Measurements from ENCODE around the gene PCDHA10. TPM values are rescaled to one million over a fixed set of nuclear protein-coding genes. Genes with fewer than 3 reads are reported as not detected.
A peak's percentile ranks its signal among the peaks of the same experiment; 100 is the strongest.
"Not testable (repeated sequence)": the region's sequence is repeated elsewhere in the genome, so short reads cannot be mapped to it uniquely, and the experiment has no call there.

PCDHA10 gene, protein sequence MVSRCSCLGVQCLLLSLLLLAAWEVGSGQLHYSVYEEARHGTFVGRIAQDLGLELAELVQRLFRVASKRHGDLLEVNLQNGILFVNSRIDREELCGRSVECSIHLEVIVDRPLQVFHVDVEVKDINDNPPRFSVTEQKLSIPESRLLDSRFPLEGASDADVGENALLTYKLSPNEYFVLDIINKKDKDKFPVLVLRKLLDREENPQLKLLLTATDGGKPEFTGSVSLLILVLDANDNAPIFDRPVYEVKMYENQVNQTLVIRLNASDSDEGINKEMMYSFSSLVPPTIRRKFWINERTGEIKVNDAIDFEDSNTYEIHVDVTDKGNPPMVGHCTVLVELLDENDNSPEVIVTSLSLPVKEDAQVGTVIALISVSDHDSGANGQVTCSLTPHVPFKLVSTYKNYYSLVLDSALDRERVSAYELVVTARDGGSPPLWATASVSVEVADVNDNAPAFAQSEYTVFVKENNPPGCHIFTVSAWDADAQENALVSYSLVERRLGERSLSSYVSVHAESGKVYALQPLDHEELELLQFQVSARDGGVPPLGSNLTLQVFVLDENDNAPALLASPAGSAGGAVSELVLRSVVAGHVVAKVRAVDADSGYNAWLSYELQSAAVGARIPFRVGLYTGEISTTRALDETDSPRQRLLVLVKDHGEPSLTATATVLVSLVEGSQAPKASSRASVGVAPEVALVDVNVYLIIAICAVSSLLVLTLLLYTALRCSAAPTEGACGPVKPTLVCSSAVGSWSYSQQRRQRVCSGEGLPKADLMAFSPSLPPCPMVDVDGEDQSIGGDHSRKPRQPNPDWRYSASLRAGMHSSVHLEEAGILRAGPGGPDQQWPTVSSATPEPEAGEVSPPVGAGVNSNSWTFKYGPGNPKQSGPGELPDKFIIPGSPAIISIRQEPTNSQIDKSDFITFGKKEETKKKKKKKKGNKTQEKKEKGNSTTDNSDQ
- total RNA-seq (2014; rRNA removed; shearing (Covaris generic)) = 0.02 and 0.10 TPM in 2 replicates

DNA sequence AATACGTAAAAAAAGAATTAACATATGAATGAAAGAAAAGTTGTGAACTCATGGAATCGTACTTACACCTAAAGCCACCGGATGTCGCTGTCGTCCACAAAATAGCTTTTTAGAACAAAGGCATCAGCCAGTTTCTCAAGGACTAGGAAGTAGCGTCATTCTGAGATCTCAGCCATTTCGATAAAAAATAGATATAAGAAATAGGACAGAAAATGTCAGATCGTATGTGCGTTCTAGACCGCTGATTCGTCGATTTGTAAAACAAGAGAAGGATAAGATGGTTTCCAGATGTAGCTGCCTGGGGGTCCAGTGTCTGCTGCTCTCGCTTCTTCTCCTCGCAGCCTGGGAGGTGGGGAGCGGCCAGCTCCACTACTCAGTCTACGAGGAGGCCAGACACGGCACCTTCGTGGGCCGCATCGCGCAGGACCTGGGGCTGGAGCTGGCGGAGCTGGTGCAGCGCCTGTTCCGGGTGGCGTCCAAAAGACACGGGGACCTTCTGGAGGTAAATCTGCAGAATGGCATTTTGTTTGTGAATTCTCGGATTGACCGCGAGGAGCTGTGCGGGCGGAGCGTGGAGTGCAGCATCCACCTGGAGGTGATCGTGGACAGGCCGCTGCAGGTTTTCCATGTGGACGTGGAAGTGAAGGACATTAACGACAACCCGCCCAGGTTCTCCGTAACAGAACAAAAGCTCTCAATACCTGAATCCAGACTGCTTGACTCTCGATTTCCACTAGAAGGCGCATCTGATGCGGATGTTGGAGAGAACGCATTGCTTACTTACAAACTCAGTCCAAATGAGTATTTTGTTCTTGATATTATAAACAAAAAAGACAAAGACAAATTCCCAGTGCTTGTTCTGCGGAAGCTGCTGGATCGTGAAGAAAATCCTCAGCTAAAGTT lies at the start of gene PCDHA10:
Gene PCDHA10 (plus strand): TSS at position 126 of the 903 bp plus-strand sequence. CDS start 152 bp downstream, at position 278.
- DNase-seq (ENCODE audit: low spot score) = no peak

DNA sequence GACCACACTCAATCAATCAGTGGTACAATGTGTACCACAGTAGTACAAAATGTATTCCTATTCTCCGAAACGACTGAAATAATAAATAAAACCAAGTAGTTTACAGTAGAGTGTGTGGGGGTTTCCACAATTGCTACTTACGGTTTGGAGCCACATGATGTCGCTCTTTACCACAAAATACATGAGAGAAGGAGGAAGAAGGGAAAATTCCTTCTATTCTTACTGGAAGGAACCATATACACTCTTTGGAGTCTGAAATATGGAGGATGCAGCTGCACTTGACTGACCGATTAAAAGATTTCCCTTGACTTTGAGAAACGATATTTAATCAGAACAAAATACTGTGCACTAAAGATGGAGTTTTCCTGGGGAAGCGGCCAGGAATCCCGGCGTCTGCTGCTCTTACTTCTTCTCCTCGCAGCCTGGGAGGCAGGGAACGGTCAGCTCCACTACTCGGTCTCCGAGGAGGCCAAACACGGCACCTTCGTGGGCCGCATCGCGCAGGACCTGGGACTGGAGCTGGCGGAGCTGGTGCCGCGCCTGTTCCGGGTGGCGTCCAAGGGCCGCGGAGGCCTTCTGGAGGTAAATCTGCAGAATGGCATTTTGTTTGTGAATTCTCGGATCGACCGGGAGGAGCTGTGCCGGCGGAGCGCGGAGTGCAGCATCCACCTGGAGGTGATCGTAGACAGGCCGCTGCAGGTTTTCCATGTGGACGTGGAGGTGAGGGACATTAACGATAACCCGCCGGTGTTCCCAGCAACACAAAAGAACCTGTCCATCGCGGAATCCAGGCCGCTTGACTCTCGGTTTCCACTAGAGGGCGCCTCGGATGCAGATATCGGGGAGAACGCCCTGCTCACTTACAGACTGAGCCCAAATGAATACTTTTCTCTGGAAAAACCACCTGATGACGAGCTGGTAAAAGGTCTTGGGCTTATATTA lies 48.6 kb upstream of the PCDHA10 start, which contains the start of gene PCDHA4:
Gene PCDHA4 (plus strand): TSS at position 235 of the 942 bp plus-strand sequence.
- DNase-seq (ENCODE audit: low spot score) = peak; percentile 42

DNA sequence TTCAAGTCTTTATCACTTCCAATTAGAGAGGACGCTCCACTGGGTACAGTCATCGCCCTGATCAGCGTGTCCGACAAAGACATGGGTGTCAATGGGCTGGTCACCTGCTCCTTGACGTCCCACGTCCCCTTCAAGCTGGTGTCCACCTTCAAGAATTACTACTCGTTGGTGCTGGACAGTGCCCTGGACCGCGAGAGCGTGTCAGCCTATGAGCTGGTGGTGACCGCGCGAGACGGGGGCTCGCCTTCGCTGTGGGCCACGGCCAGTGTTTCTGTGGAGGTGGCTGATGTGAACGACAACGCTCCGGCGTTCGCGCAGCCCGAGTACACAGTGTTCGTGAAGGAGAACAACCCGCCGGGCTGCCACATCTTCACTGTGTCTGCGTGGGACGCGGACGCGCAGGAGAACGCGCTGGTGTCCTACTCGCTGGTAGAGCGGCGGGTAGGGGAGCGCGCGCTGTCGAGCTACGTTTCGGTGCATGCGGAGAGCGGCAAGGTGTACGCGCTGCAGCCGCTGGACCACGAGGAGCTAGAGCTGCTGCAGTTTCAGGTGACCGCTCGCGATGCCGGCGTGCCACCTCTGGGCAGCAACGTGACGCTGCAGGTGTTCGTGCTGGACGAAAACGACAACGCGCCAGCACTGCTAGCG lies 47.3 kb upstream of the PCDHA10 start:
- not testable (repeated sequence) for DNase-seq (ENCODE audit: low spot score)

DNA sequence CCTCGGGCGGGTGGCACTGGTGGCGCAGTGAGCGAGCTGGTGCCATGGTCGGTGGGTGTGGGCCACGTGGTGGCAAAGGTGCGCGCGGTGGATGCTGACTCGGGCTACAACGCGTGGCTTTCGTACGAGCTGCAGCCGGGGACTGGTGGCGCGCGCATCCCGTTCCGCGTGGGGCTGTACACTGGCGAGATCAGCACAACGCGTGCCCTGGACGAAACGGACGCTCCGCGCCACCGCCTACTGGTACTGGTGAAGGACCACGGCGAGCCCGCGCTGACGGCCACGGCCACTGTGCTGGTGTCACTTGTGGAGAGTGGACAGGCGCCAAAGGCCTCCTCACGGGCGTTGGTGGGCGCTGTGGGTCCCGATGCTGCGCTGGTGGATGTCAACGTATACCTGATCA lies 46.8 kb upstream of the PCDHA10 start:
- no peak for DNase-seq (ENCODE audit: low spot score)

DNA sequence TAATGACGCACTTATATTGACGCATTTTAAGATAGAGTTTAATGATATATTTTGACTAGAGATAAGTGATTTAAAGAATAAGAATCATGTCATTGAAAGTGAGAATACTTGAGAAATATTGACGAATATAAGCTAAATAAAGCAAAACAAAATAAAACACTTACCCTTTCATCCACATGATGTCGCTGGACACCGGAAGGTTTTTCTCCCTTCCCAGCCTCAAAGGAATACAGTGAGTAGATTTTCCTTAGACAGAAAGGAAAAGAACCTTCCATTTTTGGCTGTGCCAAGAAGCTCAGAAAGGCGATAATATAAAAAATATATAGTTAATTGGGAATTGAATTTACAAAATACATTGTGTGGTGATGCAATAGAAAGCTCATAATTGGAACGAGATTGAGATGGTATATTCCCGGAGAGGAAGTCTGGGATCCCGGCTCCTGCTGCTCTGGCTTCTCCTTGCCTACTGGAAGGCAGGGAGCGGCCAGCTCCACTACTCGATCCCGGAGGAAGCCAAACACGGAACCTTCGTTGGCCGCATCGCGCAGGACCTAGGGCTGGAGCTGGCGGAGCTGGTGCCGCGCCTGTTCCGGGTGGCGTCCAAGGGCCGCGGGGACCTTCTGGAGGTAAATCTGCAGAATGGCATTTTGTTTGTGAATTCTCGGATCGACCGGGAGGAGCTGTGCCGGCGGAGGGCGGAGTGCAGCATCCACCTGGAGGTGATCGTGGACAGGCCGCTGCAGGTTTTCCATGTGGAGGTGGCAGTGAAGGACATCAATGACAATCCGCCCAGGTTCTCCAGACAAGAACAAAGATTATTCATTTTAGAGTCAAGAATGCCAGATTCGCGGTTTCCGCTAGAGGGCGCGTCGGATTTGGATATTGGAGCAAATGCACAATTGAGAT lies 34.1 kb upstream of the PCDHA10 start, which contains the start of gene PCDHA5:
Gene PCDHA5 (plus strand): TSS at position 239 of the 906 bp plus-strand sequence.
- no peak for DNase-seq (ENCODE audit: low spot score)

DNA sequence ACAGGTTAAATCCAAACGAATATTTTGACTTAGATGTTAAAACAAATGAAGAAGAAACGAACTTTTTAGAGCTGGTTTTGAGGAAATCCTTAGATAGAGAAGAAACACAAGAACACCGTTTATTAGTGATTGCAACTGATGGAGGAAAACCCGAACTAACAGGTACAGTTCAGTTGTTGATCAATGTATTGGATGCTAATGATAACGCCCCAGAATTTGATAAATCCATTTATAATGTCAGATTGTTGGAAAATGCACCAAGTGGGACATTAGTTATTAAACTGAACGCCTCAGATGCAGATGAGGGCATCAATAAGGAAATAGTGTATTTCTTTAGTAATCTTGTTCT lies 33.4 kb upstream of the PCDHA10 start:
- DNase-seq (ENCODE audit: low spot score) = no peak

DNA sequence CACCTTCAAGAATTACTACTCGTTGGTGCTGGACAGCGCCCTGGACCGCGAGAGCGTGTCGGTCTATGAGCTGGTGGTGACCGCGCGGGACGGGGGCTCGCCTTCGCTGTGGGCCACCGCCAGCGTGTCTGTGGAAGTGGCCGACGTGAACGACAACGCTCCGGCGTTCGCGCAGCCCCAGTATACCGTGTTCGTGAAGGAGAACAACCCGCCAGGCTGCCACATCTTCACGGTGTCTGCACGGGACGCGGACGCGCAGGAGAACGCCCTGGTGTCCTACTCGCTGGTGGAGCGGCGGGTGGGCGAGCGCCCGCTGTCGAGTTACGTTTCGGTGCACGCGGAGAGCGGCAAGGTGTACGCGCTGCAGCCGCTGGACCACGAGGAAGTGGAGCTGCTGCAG lies 32.7 kb upstream of the PCDHA10 start:
- not testable (repeated sequence) for DNase-seq (ENCODE audit: low spot score)

DNA sequence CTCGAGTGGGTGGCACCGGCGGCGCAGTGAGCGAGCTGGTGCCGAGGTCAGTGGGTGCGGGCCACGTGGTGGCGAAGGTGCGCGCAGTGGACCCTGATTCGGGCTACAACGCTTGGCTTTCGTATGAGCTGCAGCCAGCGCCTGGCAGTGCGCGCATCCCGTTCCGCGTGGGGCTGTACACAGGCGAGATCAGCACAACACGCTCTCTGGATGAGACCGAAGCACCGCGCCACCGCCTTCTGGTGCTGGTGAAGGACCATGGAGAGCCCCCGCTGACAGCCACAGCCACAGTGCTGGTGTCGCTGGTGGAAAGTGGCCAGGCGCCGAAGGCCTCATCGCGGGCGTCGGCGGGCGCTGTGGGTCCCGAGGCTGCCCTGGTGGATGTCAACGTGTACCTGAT lies 32.2 kb upstream of the PCDHA10 start:
- no peak for DNase-seq (ENCODE audit: low spot score)

DNA sequence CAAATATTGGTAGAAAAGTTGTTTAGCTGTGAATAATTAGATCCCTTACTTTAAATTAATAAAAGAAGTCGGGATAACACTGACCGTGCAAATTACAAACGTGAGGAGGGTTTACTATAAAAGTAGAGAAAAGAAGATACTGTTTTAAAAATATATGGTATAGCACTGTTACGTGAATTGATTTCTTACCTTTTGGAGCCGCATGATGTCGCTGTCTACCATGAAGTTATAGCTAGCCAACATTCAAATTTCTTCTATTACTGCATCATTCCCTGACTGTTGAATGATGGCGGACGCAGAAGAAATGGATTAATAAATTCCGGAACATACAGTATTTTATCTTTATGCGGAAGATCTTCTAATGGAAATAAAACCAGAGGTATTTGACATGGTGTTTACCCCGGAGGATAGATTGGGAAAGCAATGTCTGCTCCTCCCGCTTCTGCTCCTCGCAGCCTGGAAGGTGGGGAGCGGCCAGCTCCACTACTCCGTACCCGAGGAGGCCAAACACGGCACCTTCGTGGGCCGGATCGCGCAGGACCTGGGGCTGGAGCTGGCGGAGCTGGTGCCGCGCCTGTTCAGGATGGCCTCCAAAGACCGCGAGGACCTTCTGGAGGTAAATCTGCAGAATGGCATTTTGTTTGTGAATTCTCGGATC lies 27.9 kb upstream of the PCDHA10 start, which contains the start of gene PCDHA6:
Gene PCDHA6 (plus strand): TSS at position 257 of the 658 bp plus-strand sequence. CDS start 132 bp downstream, at position 389.
- no peak for DNase-seq (ENCODE audit: low spot score)

DNA sequence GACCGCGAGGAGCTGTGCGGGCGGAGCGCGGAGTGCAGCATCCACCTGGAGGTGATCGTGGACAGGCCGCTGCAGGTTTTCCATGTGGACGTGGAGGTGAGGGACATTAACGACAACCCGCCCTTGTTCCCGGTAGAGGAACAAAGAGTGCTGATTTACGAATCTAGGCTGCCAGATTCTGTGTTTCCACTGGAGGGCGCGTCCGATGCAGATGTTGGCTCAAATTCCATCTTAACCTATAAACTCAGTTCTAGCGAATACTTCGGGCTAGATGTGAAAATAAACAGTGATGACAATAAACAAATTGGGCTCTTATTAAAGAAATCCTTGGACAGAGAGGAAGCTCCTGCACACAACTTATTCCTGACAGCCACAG lies 27.3 kb upstream of the PCDHA10 start:
- no peak for DNase-seq (ENCODE audit: low spot score)

DNA sequence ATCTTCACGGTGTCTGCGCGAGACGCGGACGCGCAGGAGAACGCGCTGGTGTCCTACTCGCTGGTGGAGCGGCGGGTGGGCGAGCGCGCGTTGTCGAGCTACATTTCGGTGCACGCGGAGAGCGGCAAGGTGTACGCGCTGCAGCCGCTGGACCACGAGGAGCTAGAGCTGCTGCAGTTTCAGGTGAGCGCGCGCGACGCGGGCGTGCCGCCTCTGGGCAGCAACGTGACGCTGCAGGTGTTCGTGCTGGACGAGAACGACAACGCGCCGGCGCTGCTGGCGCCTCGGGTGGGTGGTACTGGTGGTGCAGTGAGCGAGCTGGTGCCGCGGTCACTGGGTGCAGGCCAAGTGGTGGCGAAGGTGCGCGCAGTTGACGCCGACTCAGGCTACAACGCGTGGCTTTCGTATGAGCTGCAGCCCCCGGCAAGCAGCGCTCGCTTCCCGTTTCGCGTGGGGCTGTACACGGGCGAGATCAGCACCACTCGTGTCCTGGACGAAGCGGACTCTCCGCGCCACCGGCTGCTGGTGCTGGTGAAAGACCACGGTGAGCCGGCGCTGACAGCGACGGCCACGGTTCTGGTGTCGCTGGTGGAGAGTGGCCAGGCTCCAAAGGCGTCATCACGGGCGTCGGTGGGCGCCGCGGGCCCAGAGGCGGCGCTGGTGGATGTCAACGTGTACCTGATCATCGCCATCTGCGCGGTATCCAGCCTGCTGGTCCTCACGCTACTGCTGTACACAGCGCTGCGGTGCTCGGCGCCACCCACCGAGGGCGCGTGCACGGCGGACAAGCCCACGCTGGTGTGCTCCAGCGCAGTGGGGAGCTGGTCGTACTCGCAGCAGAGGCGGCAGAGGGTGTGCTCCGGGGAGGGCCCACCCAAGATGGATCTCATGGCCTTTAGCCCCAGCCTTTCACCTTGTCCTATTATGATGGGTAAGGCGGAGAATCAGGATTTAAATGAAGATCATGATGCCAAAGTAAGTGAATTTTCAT lies 25.9 kb upstream of the PCDHA10 start:
- not testable (repeated sequence) for DNase-seq (ENCODE audit: low spot score)

DNA sequence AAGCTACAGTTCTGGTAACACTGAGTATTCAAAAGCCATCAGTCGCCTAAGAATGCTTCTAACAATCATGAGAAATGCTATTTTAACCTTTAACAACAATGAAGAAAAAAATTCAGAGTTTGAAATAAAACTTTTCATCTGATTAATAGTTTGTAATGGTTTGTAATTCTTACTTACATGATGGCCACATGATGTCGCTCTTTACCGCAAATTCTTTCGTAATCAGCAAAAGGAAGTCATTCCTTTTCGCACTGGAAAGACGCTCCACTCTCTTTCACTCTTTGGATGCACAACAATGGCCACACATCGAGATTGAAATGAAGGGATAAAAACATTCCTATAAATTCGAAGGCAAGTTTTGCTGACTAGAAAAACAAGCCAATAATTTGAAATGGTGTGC lies 21.7 kb upstream of the PCDHA10 start, which contains the start of gene PCDHA7:
Gene PCDHA7 (plus strand): TSS at position 277 of the 400 bp plus-strand sequence. CDS start 115 bp downstream, at position 392.
- peak; percentile 8 for DNase-seq (ENCODE audit: low spot score)

DNA sequence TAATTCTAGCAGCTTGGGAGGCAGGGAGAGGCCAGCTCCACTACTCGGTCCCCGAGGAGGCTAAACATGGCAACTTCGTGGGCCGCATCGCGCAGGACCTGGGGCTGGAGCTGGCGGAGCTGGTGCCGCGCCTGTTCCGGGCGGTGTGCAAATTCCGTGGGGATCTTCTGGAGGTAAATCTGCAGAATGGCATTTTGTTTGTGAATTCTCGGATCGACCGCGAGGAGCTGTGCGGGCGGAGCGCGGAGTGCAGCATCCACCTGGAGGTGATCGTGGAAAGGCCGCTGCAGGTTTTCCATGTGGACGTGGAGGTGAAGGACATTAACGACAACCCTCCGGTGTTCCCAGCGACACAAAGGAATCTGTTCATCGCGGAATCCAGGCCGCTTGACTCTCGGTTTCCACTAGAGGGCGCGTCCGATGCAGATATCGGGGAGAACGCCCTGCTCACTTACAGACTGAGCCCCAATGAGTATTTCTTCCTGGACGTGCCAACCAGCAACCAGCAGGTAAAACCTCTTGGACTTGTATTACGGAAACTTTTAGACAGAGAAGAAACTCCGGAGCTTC lies 21.2 kb upstream of the PCDHA10 start:
- DNase-seq (ENCODE audit: low spot score) = not testable (repeated sequence)

DNA sequence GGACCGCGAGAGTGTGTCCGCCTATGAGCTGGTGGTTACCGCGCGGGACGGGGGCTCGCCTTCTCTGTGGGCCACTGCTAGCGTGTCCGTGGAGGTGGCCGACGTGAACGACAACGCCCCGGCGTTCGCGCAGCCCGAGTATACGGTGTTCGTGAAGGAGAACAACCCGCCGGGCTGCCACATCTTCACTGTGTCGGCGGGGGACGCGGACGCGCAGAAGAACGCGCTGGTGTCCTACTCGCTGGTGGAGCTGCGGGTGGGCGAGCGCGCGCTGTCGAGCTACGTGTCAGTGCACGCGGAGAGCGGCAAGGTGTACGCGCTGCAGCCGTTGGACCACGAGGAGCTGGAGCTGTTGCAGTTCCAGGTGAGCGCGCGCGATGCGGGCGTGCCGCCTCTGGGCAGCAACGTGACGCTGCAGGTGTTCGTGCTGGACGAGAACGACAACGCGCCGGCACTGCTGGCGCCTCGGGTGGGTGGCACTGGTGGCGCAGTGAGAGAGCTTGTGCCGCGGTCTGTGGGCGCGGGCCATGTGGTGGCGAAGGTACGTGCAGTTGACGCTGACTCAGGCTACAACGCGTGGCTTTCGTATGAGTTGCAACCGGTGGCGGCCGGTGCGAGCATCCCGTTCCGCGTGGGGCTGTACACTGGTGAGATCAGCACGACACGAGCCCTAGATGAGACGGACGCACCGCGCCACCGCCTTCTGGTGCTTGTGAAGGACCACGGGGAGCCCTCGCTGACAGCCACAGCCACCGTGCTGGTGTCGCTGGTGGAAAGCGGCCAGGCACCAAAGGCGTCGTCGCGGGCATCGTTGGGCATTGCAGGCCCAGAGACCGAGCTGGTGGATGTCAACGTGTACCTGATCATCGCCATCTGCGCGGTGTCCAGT lies 19.8 kb upstream of the PCDHA10 start:
- no peak for DNase-seq (ENCODE audit: low spot score)

Data from A172 (cell line).